ENCODE results near the gene METAP1.
"Not testable (repeated sequence)": the region's sequence is repeated elsewhere in the genome, so short reads cannot be mapped to it uniquely, and the experiment has no call there.

METAP1 gene

DNA sequence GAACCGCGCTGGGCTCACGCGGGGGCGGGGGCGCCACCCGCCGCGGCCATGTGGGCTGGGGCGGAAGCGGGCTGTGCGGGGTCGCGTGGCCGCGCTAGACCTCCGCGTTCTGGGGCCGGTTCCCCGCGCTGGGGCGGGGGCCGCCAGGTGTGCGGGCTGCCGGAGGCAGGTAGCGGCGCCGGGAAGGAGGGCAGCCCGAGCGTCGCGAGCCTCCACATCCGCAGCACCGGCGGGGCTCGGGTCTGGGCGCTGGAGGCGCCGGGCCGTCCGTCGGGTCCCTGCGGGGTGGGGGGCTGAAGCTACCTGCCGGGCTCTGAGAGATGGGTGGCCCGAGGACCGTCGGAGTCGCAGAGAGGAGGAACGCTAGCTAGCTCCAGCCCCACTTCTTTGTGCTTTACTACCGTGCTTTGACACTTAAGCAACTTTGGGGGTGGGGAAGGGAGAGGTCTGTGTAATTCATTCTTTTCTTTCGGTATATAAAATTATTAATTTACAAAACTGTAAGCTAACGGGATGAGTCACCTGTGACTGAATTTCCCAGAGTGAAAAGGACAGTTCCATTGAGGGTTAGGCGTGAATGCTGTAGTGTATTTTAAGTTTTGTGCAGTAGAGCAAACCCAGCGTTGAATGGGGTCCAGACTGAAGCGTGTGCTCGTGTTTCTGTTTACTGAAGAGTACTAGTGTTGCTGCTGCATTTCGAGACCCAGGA, 689 bp downstream of the METAP1 start:
- peak; percentile 40 for DNase-seq
- in situ Hi-C loops (cut with MboI; ENCODE audit: low pct_unique_long_range_greater_than_20kb, low sequenced_read_pairs): no loop called here

GRCh38 chr4:98996765-98997068, 1.2 kb downstream of the METAP1 start:
- peak; percentile 52 for DNase-seq
- in situ Hi-C loops (cut with MboI; ENCODE audit: low pct_unique_long_range_greater_than_20kb, low sequenced_read_pairs): no loop called here

- in situ Hi-C loops (cut with MboI; ENCODE audit: low pct_unique_long_range_greater_than_20kb, low sequenced_read_pairs): no loop called here
- no peak for DNase-seq
These were observed 1.6 kb downstream of the METAP1 start for GRCh38 chr4:98997166-98997565.

DNA sequence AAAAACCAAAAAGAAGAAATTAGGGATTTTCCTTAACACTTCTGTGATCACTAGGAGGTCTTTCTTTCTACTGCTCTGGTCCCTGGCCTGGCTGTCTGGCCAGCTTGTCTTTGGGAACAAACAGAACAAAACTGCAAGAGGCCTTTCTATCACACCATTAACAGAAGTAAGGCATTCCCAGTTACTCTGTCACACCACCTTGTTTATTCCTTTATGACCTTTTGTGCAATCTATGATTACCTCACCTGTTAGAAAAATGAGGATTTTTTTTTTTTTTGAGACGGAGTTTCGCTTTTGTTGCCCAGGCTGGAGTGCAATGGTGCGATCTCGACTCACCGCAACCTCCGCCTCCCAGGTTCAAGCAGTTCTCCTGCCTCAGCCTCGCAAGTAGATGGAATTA, 3.0 kb downstream of the METAP1 start:
- no peak for DNase-seq
- in situ Hi-C loops (cut with MboI; ENCODE audit: low pct_unique_long_range_greater_than_20kb, low sequenced_read_pairs): no loop called here

GRCh38 chr4:99002279-99002678, 6.8 kb downstream of the METAP1 start:
- in situ Hi-C loops (cut with MboI; ENCODE audit: low pct_unique_long_range_greater_than_20kb, low sequenced_read_pairs): no loop called here
- DNase-seq: no peak

DNA sequence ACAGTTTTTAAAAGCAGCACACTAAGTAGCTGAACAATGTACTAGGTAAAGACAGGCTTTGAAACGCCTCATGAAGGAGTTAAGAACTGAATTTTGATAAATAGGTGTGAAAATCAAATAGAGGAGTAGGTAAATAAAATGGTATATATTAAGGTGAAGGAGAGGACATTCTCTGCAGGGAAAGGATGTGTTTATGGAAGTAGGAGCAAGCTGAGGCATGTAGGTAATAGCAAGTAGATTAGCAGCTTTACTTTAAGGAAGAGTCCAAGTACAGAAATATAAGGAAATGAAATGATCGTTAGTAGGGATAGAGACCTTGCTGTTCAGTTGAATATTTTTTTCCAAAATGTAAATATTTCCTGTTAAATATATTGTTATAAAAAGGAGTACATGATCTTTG, 12.5 kb downstream of the METAP1 start:
- in situ Hi-C loops (cut with MboI; ENCODE audit: low pct_unique_long_range_greater_than_20kb, low sequenced_read_pairs): no loop called here
- no peak for DNase-seq

- in situ Hi-C loops (cut with MboI; ENCODE audit: low pct_unique_long_range_greater_than_20kb, low sequenced_read_pairs): no loop called here
- DNase-seq: no peak
These were observed 16.4 kb downstream of the METAP1 start for GRCh38 chr4:99011910-99012309.

GRCh38 chr4:99013402-99013843, 17.9 kb downstream of the METAP1 start:
- DNase-seq: no peak
- in situ Hi-C loops (cut with MboI; ENCODE audit: low pct_unique_long_range_greater_than_20kb, low sequenced_read_pairs): no loop called here

DNA sequence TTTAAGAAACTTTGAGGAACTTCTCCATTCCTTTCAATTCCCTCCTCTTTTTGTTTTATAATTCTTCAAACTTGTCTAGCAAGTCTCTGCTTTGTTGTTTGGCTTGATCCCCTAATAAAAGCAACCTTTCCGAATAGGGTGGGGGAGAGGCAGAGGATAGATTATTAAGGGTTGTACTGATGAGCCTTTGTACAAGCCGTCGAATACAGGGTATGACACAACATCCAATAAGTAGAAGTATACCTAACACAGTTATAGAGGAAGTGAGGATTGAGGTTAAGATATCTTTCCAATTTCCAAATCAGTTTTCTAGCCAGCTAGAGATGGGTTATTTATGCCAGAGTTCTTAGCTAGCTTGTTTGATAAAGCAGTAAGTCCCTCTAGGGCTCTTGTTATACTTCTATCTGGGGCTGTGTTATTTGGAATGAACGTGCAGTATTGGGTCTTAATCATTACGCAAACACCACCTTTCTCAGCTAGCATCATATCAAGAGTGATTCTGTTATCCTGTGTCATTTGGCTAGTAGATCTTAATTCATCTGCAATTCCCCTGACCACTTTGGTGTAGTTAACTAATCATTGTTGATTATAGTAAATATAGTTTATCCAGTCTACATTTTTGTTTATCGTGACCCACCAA, 18.5 kb downstream of the METAP1 start:
- DNase-seq: no peak
- in situ Hi-C loops (cut with MboI; ENCODE audit: low pct_unique_long_range_greater_than_20kb, low sequenced_read_pairs): no loop called here

GRCh38 chr4:99021386-99021785, 25.9 kb downstream of the METAP1 start:
- DNase-seq: no peak
- in situ Hi-C loops (cut with MboI; ENCODE audit: low pct_unique_long_range_greater_than_20kb, low sequenced_read_pairs): no loop called here

- DNase-seq: no peak
- in situ Hi-C loops (cut with MboI; ENCODE audit: low pct_unique_long_range_greater_than_20kb, low sequenced_read_pairs): no loop called here
These were observed 27.0 kb downstream of the METAP1 start for GRCh38 chr4:99022566-99022965.

DNA sequence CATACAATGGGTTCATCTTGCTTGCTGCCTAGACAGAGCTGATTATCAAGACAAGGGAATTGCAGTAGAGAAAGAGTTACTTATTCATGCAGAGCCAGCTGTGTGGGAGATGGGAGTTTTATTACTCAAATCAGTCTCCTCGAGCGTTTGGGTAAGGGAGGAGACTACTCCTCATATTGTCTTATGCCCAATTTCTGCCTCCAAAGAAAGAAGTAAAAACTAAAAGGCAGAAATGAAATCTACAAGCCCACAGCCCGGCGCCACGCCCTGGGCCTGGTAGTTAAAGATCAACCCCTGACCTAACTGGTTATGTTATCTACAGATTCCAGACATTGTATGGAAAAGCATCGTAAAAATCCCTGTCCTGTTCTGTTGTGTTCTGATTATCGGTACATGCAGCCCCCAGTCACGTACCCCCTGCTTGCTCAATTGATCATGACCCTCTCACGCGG, 28.3 kb downstream of the METAP1 start:
- DNase-seq; in situ Hi-C loops (cut with MboI; ENCODE audit: low pct_unique_long_range_greater_than_20kb, low sequenced_read_pairs): not testable (repeated sequence)

DNA sequence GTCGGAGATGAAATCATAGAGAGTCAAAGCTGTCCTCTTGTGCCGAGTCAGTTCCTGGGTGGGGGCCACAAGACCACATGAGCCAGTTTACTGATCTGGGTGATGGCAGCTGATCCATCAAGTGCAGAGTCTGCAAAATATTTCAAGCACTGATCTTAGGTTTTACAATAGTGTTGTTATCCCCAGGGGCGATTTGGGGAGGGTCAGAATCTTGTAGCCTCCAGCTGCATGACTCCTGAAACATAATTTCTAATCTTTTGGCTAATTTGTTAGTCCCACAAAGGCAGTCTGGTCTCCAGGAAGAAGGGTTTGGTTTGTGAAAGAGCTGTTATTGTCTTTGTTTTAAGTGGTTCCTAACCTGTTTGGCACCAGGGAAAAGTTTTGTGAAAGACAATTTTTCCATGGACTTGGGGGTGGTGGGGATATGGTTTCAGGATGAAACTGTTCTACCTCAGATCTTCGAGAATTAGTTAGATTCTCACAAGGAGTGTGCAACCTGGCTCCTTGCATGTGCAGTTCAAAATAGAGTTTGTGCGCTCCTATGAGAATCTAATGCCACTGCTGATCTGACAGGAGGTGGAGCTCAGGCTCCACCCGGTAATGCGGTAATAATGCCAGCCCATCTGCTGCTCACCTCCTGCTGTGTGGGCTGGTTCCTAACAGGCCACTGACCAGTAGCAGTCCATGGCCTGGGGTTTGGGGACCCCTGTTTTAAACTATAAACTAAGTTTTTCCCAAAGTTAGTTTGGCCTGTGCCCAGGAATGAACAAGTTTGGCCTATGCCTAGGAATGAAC, 29.2 kb downstream of the METAP1 start:
- no peak for DNase-seq

GRCh38 chr4:99025506-99025905, 30.0 kb downstream of the METAP1 start:
- DNase-seq: no peak
- in situ Hi-C loops (cut with MboI; ENCODE audit: low pct_unique_long_range_greater_than_20kb, low sequenced_read_pairs): no loop called here

More for the DNA sequence above, 29.2 kb downstream of the METAP1 start:
- in situ Hi-C loops (cut with MboI; ENCODE audit: low pct_unique_long_range_greater_than_20kb, low sequenced_read_pairs): no loop called here

DNA sequence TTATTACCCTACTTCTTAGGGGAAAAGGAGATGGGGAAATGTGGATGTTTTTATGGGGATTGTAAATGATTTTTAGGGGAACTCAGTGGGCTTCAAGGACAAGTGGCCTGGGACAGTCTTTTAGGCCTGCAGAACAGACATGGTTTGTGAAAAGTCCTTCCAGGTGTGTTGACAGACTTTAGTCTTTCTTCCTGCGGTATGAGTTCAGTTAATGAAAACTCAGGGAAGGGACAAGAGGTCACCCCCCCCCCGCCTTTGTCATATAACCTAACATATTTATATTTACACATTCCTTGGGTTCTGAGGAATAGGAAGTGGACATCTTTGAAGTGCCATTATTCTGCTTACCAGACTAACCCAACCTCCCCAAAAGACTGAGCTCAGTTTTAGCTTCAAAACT, 31.8 kb downstream of the METAP1 start:
- in situ Hi-C loops (cut with MboI; ENCODE audit: low pct_unique_long_range_greater_than_20kb, low sequenced_read_pairs): no loop called here

DNA sequence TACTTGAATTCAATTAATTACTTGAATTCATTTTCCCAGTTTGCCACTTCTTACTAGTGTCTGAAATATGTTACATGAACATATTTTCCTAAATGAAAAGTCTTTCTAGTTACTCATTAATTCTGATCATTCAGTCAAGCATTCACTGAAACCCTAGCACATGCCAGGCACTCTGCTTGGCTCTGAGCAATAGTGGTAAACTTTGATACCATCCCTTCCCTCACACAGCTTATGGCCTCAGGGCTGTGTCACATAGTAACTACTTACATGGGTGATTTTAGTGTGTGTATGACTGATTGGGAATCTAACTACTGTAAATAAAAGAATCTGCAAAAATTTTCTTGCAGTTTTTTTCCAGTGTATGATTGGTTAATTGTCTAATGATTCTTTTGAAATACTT, 32.7 kb downstream of the METAP1 start:
- no peak for DNase-seq
- in situ Hi-C loops (cut with MboI; ENCODE audit: low pct_unique_long_range_greater_than_20kb, low sequenced_read_pairs): no loop called here

More for the DNA sequence above, 31.8 kb downstream of the METAP1 start:
- no peak for DNase-seq

DNA sequence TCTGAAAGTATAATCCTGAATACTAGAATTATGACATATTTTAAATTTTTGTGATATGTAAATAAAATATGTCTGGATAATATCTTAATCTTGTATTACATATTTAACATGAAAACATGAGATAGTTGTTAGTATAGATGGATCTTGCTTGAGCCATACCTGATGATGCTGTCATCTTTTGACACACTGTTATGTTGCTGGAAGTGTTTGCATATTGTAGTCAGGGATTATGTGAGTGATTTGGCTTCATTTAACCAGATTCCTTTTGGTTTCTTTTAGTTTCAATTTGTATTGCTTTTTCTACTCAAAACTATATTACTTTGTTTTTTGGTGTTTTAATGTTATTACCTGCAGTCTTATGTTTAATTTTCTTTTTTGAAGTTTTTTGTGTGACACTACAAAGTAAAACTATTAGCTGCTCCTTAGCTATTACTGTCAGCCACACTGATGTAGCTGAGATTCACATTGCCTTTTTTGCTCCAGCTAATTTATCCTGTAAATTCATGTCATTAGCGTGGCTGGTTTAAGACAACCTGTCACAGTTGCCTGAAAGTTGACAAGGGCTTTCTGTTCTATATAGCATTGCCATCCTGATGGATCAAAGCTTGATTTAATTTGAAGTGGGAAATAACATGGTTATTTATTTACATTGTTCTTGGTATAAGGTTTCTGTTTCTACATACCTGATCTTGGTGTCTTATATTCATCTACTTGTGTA, 33.7 kb downstream of the METAP1 start:
- in situ Hi-C loops (cut with MboI; ENCODE audit: low pct_unique_long_range_greater_than_20kb, low sequenced_read_pairs): no loop called here

GRCh38 chr4:99029852-99030251, 34.3 kb downstream of the METAP1 start:
- in situ Hi-C loops (cut with MboI; ENCODE audit: low pct_unique_long_range_greater_than_20kb, low sequenced_read_pairs): no loop called here
- no peak for DNase-seq

More for the DNA sequence above, 33.7 kb downstream of the METAP1 start:
- DNase-seq: no peak

DNA sequence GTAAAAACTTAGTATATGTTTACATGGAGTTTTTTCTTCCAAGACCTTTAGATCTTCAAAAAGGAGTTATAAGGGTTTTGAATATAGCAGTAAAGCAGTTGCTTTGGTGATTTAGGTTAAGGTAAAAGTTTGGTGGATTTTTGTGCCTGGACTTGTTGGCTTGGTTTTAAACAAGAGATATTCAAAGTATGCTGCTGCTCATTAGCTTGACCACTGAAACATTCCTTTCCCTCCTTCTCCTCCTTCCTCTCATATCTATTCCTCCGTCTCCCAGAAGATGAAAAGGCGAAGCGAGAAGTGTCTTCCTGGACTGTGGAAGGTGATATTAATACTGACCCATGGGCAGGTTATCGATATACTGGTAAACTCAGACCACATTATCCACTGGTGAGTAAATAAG, 38.4 kb downstream of the METAP1 start:
- in situ Hi-C loops (cut with MboI; ENCODE audit: low pct_unique_long_range_greater_than_20kb, low sequenced_read_pairs): no loop called here

GRCh38 chr4:99038213-99038612, 42.7 kb downstream of the METAP1 start:
- no peak for DNase-seq
- in situ Hi-C loops (cut with MboI; ENCODE audit: low pct_unique_long_range_greater_than_20kb, low sequenced_read_pairs): no loop called here

More for the DNA sequence above, 38.4 kb downstream of the METAP1 start:
- DNase-seq: no peak
